ENCODE measurements around the gene MTTP. TPM values are rescaled to one million over a fixed set of nuclear protein-coding genes. Genes with fewer than 3 reads are reported as not detected.

The MTTP gene
- total RNA-seq, 2 donors from 2014 or later: 0.11 to 0.42 TPM

DNA sequence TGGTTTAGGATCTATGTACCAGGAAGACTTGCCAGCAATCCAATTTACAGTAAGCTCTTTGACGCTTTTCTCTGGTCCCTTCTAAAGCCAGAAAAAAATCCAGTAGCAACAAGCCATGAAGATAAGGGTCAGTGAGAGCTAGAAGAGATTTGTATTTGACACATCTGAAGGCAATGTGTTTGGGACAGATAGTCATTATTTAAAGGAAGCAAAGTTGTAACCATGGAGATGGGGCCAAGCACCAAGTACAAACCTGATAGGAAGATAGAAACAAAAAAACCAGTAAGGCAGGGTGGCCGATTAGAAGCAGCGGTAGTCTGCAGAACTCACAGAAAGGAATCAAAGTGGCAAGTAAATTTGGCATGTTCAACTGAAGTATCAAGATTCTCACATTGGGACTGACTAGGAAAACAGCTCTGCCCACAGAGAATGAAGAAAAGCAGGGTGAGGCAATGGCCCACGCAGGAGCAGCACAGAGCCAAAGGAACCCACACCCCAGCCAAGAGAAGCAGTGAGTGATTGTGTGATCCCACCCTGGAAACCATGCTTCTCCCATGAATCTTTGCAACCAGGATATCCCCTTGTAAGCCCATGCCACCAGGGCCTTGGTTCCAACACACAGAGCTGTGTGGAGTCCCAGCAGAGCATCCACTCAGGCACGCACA is 95.9 kb downstream of the MTTP start:
- TF ChIP-seq, protein P1, sequence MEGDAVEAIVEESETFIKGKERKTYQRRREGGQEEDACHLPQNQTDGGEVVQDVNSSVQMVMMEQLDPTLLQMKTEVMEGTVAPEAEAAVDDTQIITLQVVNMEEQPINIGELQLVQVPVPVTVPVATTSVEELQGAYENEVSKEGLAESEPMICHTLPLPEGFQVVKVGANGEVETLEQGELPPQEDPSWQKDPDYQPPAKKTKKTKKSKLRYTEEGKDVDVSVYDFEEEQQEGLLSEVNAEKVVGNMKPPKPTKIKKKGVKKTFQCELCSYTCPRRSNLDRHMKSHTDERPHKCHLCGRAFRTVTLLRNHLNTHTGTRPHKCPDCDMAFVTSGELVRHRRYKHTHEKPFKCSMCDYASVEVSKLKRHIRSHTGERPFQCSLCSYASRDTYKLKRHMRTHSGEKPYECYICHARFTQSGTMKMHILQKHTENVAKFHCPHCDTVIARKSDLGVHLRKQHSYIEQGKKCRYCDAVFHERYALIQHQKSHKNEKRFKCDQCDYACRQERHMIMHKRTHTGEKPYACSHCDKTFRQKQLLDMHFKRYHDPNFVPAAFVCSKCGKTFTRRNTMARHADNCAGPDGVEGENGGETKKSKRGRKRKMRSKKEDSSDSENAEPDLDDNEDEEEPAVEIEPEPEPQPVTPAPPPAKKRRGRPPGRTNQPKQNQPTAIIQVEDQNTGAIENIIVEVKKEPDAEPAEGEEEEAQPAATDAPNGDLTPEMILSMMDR (conservative IDR thresholded peaks at IDR 0.05): no peak
- Histone ChIP-seq H3K27ac (ENCODE audit: low read depth, low read length) (no peak overlapping the region), H3K9ac (ENCODE audit: extremely low read depth, low read length, poor library complexity, severe bottlenecking) (no peak overlapping the region), H3K27me3 (ENCODE audit: control insufficient read depth, insufficient read depth, low read length, poor library complexity, severe bottlenecking) (no peaks in the 10 kb centered on the region), H3K36me3 (ENCODE audit: control insufficient read depth, insufficient read depth, low read length) (no peaks in the 10 kb centered on the region), H3K4me3 (ENCODE audit: low read length) (no peak overlapping the region), H3K4me1 (ENCODE audit: control insufficient read depth, insufficient read depth, low read length) (no peaks in the 10 kb centered on the region), H3K9me3 (ENCODE audit: control insufficient read depth, low read length) (peaks cover 26% of the 10 kb centered on the region)
- Mint-ChIP-seq H3K27ac (no peak overlapping the region), H3K4me1 (peaks cover 6% of the 10 kb centered on the region), H3K4me3 (no peak overlapping the region), H3K27me3 (ENCODE audit: insufficient read depth) (no peaks in the 10 kb centered on the region), H3K36me3 (ENCODE audit: low read depth) (no peaks in the 10 kb centered on the region), H3K9me3 (peaks cover 28% of the 10 kb centered on the region)
- 90 to 94% methylated on average over 5 of the region's 5 CpGs for WGBS, 2 experiments (ENCODE audit: insufficient coverage in 1 of 2, insufficient read length in 1 of 2)
- no peak for DNase-seq

Other genes with a start within 250 kb of the MTTP start
- gene ADH1C, start 222.1 kb upstream of the MTTP start, total RNA-seq: not detected
- not detected for gene ADH7, start 139.5 kb upstream of the MTTP start, total RNA-seq
- gene C4orf17, start 63.8 kb upstream of the MTTP start, total RNA-seq: not detected
- gene TRMT10A, start 10.8 kb upstream of the MTTP start, total RNA-seq: 1 to 10 TPM; 4.4 to 5.5 TPM
- gene C4orf54, start 83.0 kb downstream of the MTTP start, total RNA-seq: not detected
- not detected for gene DAPP1, start 242.0 kb downstream of the MTTP start, total RNA-seq

Measured in endodermal cell (in vitro differentiated cells).